ENCODE measurements around the gene PDE12. TPM values are rescaled to one million over a fixed set of nuclear protein-coding genes. Genes with fewer than 3 reads are reported as not detected.

The PDE12 gene
- total and polyA plus RNA-seq, 2 of the 13 experiments (the other 11 are each of a cell fraction or from before 2014, with no cell fraction given), result 9.0 to 17.8 TPM

- 0 out of 2 replicates have a peak, but pooled peaks have one; percentile 33 for TF ChIP-seq ZBTB33 (CRISPR knock-in tag; IDR thresholded peaks at IDR 0.05)
- peak; percentile 42; the same call in 1 of the 2 replicates for TF ChIP-seq HNF1A (IDR thresholded peaks at IDR 0.05; ENCODE audit: low read depth)
- peak; percentile 77; the same call in 1 of the 2 replicates for TF ChIP-seq HNF1A (CRISPR knock-in tag; IDR thresholded peaks at IDR 0.05; ENCODE audit: borderline replicate concordance)
- TF ChIP-seq ATF6 (CRISPR knock-in tag; conservative IDR thresholded peaks at IDR 0.05), result no peak
- TF ChIP-seq ZNF713 (CRISPR knock-in tag; IDR thresholded peaks at IDR 0.05), result peak; percentile 63; the same call in 1 of the 2 replicates
- peak; percentile 84 for TF ChIP-seq TFDP2 (CRISPR knock-in tag; IDR thresholded peaks at IDR 0.05)
- no peak for TF ChIP-seq TCF12 (IDR thresholded peaks at IDR 0.05)
- TF ChIP-seq TCF12 (CRISPR knock-in tag; IDR thresholded peaks at IDR 0.05), result no peak
- peak; percentile 70 for TF ChIP-seq SP4 (CRISPR knock-in tag; IDR thresholded peaks at IDR 0.05)
- TF ChIP-seq ZNF572 (CRISPR knock-in tag; IDR thresholded peaks at IDR 0.05), result peak; percentile 28; the same call in 1 of the 2 replicates
- TF ChIP-seq GMEB2 (CRISPR knock-in tag; IDR thresholded peaks at IDR 0.05; ENCODE audit: low read depth), result 0 out of 2 replicates have a peak, but pooled peaks have one; percentile 25
- peak; percentile 94 for TF ChIP-seq ZSCAN29 (CRISPR knock-in tag; conservative IDR thresholded peaks at IDR 0.05)
- peak; percentile 45 for TF ChIP-seq YY1 (IDR thresholded peaks at IDR 0.05; ENCODE audit: insufficient read depth, insufficient replicate concordance, low read depth, low read length)
- TF ChIP-seq ADNP (CRISPR knock-in tag; IDR thresholded peaks at IDR 0.05), result no peak
- no peak for TF ChIP-seq ZNF446 (CRISPR knock-in tag; IDR thresholded peaks at IDR 0.05)
- TF ChIP-seq NCOA2 (CRISPR knock-in tag; IDR thresholded peaks at IDR 0.05), result peak; percentile 71
- TF ChIP-seq ZNF136 (CRISPR knock-in tag; IDR thresholded peaks at IDR 0.05; ENCODE audit: low read depth), result no peak
- TF ChIP-seq TCF7 (IDR thresholded peaks at IDR 0.05; ENCODE audit: low read depth), result no peak
- TF ChIP-seq ZNF484 (CRISPR knock-in tag; IDR thresholded peaks at IDR 0.05; ENCODE audit: borderline replicate concordance, low read depth), result no peak
Measured at GRCh38 chr3:57555738-57556458, at the start of gene PDE12 (continued).

Measured in HepG2 (cell line).